Kidney glomerular epithelial cell (primary cell): ENCODE data around the gene PCDHGC3.
"Not testable (repeated sequence)": the region's sequence is repeated elsewhere in the genome, so short reads cannot be mapped to it uniquely, and the experiment has no call there.

Experiments
- DNase-seq: peaks from one replicate; lab custom pipeline; 2025; lab: John Stamatoyannopoulos, UW

Gene PCDHGC3

DNA sequence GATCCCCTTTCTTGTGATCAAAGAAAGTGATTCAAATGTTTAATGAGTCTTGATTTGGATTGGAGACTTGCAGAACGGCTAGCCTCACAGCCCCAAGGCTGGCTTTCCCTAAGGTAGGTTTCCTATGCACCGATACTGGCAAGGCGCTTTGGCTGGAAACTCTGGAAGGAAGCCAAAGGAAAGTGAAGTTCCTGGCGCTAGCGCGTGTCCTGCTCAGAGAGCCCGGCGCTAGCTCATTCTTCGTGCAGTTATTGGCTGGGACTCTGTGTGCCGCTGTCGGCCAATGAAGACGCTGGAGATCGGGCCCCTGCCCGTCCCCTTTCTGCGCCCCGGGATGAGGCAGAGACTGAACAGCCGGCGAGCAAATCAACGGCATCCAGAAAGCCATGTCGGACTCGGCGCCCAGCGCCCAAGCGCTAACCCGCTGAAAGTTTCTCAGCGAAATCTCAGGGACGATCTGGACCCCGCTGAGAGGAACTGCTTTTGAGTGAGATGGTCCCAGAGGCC is at the start of gene PCDHGC3:
Gene PCDHGC3 (plus strand): TSS at position 342 of the 507 bp plus-strand sequence. CDS start 151 bp downstream, at position 493.
- DNase-seq: peak; percentile 94

DNA sequence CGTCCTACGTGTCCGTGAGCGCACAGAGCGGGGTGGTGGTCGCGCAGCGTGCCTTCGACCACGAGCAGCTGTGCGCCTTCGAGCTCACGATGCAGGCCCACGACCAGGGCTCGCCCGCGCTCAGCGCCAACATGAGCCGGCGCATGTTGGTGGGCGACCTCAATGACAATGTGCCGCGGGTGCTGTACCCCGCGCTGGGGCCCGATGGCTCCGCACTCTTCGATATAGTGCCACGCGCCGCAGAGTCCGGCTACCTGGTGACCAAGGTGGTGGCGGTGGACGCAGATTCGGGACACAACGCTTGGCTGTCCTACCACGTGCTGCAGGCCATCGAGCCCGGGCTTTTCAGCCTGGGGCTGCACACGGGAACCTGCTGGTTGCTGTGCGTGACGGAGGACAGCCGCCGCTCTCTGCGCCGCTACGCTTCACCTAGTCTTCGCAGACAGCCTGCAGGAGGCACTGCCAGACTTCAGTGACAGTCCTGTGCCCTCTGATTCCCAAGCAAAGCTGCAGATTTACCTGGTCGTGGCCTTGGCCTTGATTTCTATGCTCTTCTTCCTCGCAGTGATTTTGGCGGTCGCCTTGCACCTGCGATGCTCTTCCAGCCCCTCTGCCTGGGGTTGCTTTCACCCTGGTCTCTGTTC is 47.9 kb upstream of the PCDHGC3 start:
- no peak for DNase-seq

DNA sequence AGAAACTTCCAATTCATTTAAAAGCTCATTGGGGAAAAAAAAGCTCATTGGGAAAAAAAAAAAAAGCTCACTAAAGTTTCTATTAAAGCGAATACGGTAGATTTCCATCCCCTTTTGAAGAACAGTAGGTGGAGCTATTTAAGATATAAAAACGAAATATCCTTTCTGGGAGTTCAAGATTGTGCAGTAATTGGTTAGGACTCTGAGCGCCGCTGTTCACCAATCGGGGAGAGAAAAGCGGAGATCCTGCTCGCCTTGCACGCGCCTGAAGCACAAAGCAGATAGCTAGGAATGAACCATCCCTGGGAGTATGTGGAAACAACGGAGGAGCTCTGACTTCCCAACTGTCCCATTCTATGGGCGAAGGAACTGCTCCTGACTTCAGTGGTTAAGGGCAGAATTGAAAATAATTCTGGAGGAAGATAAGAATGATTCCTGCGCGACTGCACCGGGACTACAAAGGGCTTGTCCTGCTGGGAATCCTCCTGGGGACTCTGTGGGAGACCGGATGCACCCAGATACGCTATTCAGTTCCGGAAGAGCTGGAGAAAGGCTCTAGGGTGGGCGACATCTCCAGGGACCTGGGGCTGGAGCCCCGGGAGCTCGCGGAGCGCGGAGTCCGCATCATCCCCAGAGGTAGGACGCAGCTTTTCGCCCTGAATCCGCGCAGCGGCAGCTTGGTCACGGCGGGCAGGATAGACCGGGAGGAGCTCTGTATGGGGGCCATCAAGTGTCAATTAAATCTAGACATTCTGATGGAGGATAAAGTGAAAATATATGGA is 45.2 kb upstream of the PCDHGC3 start, which contains the start of gene PCDHGA12:
Gene PCDHGA12 (plus strand): TSS at position 176 of the 782 bp plus-strand sequence. CDS start 253 bp downstream, at position 429.
- DNase-seq: no peak

DNA sequence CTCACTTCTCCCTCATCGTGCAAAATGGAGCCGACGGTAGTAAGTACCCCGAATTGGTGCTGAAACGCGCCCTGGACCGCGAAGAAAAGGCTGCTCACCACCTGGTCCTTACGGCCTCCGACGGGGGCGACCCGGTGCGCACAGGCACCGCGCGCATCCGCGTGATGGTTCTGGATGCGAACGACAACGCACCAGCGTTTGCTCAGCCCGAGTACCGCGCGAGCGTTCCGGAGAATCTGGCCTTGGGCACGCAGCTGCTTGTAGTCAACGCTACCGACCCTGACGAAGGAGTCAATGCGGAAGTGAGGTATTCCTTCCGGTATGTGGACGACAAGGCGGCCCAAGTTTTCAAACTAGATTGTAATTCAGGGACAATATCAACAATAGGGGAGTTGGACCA is 44.5 kb upstream of the PCDHGC3 start:
- no peak for DNase-seq

DNA sequence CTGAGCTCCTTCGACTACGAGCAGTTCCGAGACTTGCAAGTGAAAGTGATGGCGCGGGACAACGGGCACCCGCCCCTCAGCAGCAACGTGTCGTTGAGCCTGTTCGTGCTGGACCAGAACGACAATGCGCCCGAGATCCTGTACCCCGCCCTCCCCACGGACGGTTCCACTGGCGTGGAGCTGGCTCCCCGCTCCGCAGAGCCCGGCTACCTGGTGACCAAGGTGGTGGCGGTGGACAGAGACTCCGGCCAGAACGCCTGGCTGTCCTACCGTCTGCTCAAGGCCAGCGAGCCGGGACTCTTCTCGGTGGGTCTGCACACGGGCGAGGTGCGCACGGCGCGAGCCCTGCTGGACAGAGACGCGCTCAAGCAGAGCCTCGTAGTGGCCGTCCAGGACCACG is 43.5 kb upstream of the PCDHGC3 start:
- DNase-seq: not testable (repeated sequence)

DNA sequence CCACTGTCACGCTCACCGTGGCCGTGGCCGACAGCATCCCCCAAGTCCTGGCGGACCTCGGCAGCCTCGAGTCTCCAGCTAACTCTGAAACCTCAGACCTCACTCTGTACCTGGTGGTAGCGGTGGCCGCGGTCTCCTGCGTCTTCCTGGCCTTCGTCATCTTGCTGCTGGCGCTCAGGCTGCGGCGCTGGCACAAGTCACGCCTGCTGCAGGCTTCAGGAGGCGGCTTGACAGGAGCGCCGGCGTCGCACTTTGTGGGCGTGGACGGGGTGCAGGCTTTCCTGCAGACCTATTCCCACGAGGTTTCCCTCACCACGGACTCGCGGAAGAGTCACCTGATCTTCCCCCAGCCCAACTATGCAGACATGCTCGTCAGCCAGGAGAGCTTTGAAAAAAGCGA is 43.0 kb upstream of the PCDHGC3 start:
- DNase-seq: not testable (repeated sequence)

DNA sequence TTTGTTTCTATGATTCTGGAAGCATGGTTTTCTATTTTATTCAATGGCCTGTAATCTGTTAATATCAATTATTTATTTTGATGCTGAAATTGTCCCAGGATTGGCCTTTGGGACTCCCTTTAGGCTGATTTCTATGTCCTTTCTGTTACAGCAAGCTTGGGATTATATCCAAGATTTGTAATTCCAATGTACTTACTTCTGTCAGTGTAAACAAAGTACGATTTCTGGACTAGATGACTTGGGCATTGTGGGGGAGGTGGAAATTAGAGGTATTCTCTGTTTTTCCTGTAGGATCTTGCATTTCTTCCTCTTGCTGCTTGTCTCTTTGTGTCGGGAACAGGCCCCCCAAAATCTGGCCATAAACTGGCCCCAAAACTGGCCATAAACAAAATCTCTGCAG is 41.8 kb upstream of the PCDHGC3 start:
- no peak for DNase-seq

DNA sequence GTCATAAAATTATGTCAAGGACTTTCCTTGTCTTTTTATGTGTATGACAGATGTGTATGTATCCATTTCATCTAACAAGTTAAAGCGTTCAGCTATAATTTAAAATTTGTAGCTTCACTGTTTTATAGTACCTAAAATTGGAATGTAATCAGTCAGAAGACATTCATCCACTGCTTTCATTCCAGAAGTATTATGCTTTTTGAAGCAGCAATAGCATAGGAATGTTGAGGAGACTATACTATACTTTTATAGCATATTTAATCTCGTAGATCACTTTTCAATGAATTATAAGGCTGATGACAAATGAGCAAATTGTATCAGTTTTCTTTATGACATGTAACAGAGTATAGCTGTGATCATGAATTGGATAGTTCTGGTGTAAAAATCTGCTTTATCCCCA is 38.5 kb upstream of the PCDHGC3 start:
- no peak for DNase-seq

DNA sequence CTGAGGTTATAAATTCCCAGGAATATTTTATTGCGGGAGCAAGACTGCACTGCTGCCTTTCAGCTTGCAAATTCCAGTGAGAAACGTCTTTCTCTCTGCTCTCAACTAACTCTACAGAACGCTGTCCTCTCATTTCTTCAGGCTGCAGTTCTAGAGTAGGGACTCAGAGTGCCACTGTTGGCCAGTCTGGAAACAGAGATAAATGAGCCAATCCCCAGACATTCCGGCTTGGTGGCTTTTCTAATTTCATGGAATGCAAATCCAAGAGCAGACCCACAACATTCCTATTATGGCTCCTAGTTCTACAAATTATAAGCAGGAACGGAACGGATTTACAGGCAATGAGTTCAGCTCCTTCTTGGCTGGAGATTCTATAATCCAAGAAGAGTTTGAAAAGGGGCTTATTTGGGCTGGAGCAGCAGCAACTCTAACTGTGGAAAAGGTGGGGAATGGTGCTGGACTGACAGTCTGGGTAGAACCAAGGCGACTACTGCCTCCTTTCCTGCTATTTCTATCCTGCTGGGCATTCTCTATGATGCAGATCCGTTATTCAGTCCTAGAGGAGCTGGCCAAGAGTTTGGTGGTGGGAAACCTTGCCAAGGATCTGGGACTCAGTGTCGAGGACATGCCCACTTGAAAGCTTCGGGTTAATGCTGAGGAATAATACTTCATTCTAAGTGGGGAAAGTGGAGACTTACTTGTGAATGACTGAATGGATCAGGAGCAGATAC is 36.2 kb upstream of the PCDHGC3 start:
- no peak for DNase-seq

DNA sequence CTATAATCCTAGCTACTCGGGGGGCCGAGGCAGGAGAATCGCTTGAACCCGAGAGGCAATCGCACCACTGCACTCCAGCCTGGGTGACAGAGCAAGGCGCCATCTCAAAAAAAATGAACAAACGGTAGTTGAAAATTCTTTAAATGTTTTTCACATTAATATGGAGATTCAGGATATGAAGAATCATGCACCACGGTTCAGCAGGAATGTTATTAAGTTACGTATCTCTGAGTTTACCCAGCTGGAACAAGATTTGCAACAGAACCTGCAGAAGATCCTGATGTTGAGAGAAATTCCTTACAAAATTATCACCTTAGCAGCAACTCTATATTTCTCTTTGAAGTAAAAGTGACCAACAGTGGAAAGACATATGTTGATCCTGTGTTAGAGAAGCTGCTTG is 35.4 kb upstream of the PCDHGC3 start:
- DNase-seq: peak; percentile 55

DNA sequence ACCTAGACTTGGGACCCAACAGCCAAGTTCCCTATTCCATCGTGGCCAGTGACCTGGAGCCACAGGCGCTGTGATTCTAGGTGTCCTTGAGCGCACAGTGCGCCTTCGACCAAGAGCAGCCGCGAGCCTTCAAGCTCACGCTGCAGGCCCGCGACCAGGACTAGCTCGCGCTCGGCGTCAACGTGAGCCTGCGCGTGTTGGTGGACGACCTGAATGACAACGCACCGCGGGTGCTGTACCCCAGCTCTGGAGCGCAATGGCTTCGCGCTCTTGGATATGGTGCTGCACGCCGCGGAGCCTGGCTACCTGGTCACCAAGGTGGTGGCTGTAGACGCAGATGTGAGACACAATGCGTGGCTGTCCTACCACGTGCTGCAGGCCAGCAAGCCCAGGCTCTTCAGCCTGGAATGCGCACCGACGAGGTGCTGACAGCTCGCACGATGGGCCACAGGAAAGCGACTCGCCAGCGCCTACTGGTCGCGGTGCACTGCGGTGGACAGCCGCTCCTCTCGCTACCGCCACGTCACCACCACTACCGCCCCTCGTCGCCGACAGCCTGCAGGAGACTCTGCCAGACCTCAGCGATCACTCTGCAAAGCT is 34.1 kb upstream of the PCDHGC3 start:
- no peak for DNase-seq

DNA sequence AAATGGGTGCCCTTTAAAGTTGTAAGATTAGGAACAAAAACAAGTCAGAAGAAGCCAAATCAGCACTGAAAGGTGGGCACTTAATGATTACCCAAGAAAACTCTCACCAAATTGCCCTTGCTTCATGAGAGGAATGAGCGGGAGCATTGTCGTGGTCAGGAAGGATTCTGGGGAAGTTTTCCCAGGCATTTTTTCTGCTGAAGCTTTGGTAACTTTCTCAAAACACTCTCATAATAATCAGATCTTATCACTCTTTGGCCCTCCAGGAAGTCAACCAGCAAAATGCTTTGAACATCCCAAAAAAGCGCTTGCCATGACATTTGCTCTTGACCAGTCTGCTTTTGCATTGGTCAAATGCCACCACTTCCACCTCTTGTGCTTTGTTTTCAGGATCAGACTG is 10.4 kb upstream of the PCDHGC3 start:
- peak; percentile 29 for DNase-seq

DNA sequence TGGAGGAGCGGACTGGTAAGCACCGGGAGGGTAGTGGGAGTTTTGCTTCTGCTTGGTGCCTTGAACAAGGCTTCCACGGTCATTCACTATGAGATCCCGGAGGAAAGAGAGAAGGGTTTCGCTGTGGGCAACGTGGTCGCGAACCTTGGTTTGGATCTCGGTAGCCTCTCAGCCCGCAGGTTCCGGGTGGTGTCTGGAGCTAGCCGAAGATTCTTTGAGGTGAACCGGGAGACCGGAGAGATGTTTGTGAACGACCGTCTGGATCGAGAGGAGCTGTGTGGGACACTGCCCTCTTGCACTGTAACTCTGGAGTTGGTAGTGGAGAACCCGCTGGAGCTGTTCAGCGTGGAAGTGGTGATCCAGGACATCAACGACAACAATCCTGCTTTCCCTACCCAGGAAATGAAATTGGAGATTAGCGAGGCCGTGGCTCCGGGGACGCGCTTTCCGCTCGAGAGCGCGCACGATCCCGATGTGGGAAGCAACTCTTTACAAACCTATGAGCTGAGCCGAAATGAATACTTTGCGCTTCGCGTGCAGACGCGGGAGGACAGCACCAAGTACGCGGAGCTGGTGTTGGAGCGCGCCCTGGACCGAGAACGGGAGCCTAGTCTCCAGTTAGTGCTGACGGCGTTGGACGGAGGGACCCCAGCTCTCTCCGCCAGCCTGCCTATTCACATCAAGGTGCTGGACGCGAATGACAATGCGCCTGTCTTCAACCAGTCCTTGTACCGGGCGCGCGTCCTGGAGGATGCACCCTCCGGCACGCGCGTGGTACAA is 556 bp downstream of the PCDHGC3 start:
- peak; percentile 61 for DNase-seq

DNA sequence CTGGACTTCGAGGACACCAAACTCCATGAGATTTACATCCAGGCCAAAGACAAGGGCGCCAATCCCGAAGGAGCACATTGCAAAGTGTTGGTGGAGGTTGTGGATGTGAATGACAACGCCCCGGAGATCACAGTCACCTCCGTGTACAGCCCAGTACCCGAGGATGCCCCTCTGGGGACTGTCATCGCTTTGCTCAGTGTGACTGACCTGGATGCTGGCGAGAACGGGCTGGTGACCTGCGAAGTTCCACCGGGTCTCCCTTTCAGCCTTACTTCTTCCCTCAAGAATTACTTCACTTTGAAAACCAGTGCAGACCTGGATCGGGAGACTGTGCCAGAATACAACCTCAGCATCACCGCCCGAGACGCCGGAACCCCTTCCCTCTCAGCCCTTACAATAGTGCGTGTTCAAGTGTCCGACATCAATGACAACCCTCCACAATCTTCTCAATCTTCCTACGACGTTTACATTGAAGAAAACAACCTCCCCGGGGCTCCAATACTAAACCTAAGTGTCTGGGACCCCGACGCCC is 1.3 kb downstream of the PCDHGC3 start:
- DNase-seq: no peak

DNA sequence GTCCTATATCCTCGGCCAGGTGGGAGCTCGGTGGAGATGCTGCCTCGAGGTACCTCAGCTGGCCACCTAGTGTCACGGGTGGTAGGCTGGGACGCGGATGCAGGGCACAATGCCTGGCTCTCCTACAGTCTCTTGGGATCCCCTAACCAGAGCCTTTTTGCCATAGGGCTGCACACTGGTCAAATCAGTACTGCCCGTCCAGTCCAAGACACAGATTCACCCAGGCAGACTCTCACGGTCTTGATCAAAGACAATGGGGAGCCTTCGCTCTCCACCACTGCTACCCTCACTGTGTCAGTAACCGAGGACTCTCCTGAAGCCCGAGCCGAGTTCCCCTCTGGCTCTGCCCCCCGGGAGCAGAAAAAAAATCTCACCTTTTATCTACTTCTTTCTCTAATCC is 2.0 kb downstream of the PCDHGC3 start:
- no peak for DNase-seq

DNA sequence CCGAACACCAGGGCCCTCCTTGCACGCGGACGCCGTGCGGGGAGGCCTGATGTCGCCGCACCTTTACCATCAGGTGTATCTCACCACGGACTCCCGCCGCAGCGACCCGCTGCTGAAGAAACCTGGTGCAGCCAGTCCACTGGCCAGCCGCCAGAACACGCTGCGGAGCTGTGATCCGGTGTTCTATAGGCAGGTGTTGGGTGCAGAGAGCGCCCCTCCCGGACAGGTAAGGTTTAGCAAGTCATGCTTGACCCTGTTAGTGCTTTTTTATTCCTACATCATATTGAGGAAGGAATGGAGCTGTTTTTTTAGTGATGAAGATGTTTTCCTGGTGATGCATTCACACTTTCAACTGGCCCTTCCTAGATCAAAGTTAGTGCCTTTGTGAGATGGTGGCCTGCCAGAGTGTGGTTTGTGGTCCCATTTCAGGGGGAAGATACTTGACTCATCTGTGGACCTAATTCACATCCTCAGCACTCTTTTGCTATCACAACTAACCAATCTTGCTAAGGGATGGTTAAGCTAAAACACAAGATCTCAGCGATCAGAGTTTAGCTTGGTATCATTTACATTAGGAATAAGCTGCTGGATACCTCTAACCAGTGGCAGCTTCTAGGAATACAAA is 2.7 kb downstream of the PCDHGC3 start:
- DNase-seq: no peak

DNA sequence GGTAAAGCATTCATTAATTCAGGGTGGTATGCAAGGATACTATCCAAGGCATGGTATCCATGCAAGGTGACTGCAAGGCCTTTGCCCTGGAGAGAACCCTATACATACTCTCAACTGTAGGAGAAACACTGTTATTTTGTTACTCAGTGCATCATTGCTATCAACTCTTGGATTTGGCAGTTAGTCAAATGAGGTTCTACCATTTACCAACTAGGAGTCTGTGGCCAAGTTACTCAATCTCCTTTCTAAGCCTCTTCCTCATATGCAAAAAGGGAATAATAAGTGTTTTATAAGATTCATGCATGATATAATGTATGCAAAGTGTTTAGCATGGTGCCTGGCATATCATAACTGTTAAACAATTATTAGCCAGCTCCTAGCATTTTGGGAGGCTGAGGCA is 4.0 kb downstream of the PCDHGC3 start:
- no peak for DNase-seq

DNA sequence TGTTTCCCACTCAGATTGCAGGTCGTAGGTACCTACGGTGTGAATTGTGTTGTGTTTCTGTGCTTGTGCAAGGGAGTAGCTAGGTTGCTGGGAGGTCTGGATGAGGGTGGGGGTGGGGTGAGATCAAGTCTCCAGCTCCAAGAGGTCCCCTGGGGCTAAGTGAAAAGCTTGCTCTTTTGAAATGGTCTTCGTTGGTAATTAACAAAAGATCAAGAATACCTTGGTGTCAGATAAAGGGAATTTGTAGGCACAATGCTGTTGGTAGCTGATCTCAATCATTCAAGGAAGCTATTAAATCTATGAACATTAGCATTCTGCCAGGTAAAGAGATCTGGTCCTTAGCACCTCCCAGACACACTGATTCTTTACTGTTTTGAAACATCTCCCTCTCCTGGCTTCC is 8.1 kb downstream of the PCDHGC3 start:
- no peak for DNase-seq

DNA sequence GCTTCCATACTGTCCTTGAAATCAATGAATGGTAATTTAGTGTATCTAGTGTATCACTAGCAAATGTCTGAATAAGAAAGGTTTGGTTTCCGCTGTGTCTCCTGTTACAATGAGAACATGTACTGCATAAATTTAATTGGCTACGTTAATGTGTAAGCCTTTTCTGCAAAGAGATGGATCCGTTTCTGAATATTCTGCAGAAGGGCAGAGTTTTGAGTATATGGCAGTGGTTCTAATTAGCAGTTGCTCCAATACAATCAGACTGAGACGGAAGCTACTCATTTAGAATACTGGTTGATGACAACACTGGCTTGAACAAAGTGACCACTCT is 8.5 kb downstream of the PCDHGC3 start:
- no peak for DNase-seq

DNA sequence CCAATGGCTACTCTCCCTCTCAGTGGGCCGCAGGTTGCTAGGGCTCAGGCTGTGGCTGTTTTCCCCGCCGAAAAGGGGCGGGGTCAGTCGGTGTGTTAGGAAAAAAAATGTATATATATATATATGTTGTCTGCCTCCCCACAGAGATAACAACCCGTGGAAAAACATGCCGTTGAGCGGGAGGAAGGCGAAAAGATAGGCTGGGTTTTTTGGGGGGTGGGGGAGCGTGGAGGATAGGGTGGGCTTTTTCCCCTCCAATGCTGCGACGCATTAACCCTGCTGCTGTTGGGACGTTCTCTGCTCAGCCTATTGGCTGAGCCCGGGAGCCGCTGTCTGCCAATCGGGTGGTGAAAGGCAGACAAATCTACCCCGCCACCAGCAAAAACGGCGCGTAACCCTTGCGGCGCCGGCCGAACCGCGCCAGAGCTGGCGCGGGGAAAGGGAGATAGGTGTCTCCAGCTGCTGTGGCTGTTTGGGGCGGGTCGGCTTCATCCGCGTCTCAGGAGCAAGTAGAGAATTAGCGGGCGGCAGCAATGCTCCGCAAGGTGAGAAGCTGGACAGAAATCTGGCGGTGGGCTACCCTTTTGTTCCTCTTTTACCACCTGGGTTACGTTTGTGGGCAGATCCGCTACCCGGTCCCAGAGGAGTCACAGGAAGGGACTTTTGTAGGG is 9.0 kb downstream of the PCDHGC3 start, which contains the start of gene PCDHGC4:
Gene PCDHGC4 (plus strand): TSS at position 390 of the 671 bp plus-strand sequence. CDS start 144 bp downstream, at position 534.
- no peak for DNase-seq
